ENCODE data around the gene HRC.

Gene HRC

GRCh38 chr19:49109569-49110233, 45.5 kb downstream of the HRC start:
- H3K4me3 ChIP-seq (ENCODE audit: low read length): no peak overlapping the region
- H3K4me2 ChIP-seq (ENCODE audit: low read length): no peak overlapping the region
- H3K9ac ChIP-seq (ENCODE audit: low read length): no peak overlapping the region
- H3K4me1 ChIP-seq (ENCODE audit: low read length): peaks cover 5% of the 10 kb centered on the region
- TF ChIP-seq EZH2phosphoT487 (IDR thresholded peaks at IDR 0.05; ENCODE audit: low read depth) (no peak), CTCF (IDR thresholded peaks at IDR 0.05; ENCODE audit: low read depth, low read length) (no peak)
- no peak overlapping the region for H3K27ac ChIP-seq (ENCODE audit: low read length)
- H3K79me2 ChIP-seq (ENCODE audit: low read length): no peaks in the 10 kb centered on the region
- no peaks in the 10 kb centered on the region for H3K27me3 ChIP-seq (ENCODE audit: low read depth, low read length)
- H4K20me1 ChIP-seq (ENCODE audit: insufficient read depth, low read length): peaks cover 25% of the 10 kb centered on the region
- peaks cover 49% of the 10 kb centered on the region for H3K36me3 ChIP-seq (replicated peaks; ENCODE audit: low read depth, low read length)
- H2AFZ ChIP-seq (ENCODE audit: low read depth, low read length): no peak overlapping the region
- no peaks in the 10 kb centered on the region for H3K9me3 ChIP-seq (ENCODE audit: insufficient read depth, low read length)

- H3K4me2 ChIP-seq (ENCODE audit: low read length): no peak overlapping the region
- no peak overlapping the region for H3K4me3 ChIP-seq (ENCODE audit: low read length)
- peaks cover 28% of the 10 kb centered on the region for H4K20me1 ChIP-seq (ENCODE audit: insufficient read depth, low read length)
- H3K9ac ChIP-seq (ENCODE audit: low read length): no peak overlapping the region
- TF ChIP-seq EZH2phosphoT487 (IDR thresholded peaks at IDR 0.05; ENCODE audit: low read depth) (no peak), CTCF (IDR thresholded peaks at IDR 0.05; ENCODE audit: low read depth, low read length) (no peak)
- H2AFZ ChIP-seq (ENCODE audit: low read depth, low read length): no peak overlapping the region
- peaks cover 5% of the 10 kb centered on the region for H3K4me1 ChIP-seq (ENCODE audit: low read length)
- H3K9me3 ChIP-seq (ENCODE audit: insufficient read depth, low read length): no peaks in the 10 kb centered on the region
- no peak overlapping the region for H3K27ac ChIP-seq (ENCODE audit: low read length)
- no peaks in the 10 kb centered on the region for H3K27me3 ChIP-seq (ENCODE audit: low read depth, low read length)
- peaks cover 55% of the 10 kb centered on the region for H3K36me3 ChIP-seq (replicated peaks; ENCODE audit: low read depth, low read length)
- H3K79me2 ChIP-seq (ENCODE audit: low read length): no peaks in the 10 kb centered on the region
Measured at GRCh38 chr19:49109051-49109450, 46.1 kb downstream of the HRC start.

- Histone ChIP-seq H3K9me3 (ENCODE audit: insufficient read depth, low read length) (no peaks in the 10 kb centered on the region), H3K4me1 (ENCODE audit: low read length) (no peaks in the 10 kb centered on the region), H3K9ac (ENCODE audit: low read length) (no peak overlapping the region), H3K4me2 (ENCODE audit: low read length) (no peak overlapping the region), H3K36me3 (replicated peaks; ENCODE audit: low read depth, low read length) (peaks cover 66% of the 10 kb centered on the region), H3K4me3 (ENCODE audit: low read length) (no peak overlapping the region), H3K27me3 (ENCODE audit: low read depth, low read length) (no peaks in the 10 kb centered on the region), H4K20me1 (ENCODE audit: insufficient read depth, low read length) (peaks cover 31% of the 10 kb centered on the region), H2AFZ (ENCODE audit: low read depth, low read length) (no peak overlapping the region), H3K79me2 (ENCODE audit: low read length) (no peaks in the 10 kb centered on the region), H3K27ac (ENCODE audit: low read length) (no peak overlapping the region)
- TF ChIP-seq EZH2phosphoT487 (IDR thresholded peaks at IDR 0.05; ENCODE audit: low read depth) (no peak), CTCF (IDR thresholded peaks at IDR 0.05; ENCODE audit: low read depth, low read length) (no peak)
Measured at GRCh38 chr19:49107625-49108459, 47.4 kb downstream of the HRC start.

DNA sequence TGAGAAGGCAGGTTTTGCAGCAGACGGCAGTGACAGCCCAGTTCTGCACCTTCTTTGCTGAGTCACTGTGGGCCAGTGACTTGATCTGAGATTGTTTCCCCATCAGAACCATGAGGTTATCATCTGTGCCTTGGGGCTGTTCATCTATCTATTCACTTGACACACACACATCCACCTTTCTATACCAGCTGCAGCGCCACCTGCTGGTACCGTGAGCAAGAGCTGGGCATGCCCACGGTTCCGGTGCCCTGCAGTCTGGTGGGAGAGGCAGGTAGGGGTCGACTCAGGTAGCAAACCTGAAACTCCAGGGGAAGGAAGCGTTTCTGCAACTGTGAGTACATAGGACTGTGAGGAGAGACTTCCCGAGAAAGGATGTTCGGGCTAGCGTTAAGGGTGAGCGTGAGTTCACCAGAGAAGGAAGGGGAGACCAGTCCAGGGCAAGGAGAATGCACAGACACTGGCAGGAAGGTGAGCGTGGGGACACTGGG, 48.5 kb downstream of the HRC start:
- no peaks in the 10 kb centered on the region for H3K27me3 ChIP-seq (ENCODE audit: low read depth, low read length)
- no peak overlapping the region for H3K4me2 ChIP-seq (ENCODE audit: low read length)
- no peaks in the 10 kb centered on the region for H3K9me3 ChIP-seq (ENCODE audit: insufficient read depth, low read length)
- no peak overlapping the region for H3K4me3 ChIP-seq (ENCODE audit: low read length)
- TF ChIP-seq EZH2phosphoT487 (IDR thresholded peaks at IDR 0.05; ENCODE audit: low read depth): no peak
- peak; percentile 92 for TF ChIP-seq CTCF (IDR thresholded peaks at IDR 0.05; ENCODE audit: low read depth, low read length)
- H3K36me3 ChIP-seq (replicated peaks; ENCODE audit: low read depth, low read length): peaks cover 74% of the 10 kb centered on the region
- no peak overlapping the region for H3K9ac ChIP-seq (ENCODE audit: low read length)
- peaks cover 36% of the 10 kb centered on the region for H4K20me1 ChIP-seq (ENCODE audit: insufficient read depth, low read length)
- H3K27ac ChIP-seq (ENCODE audit: low read length): no peak overlapping the region
- no peaks in the 10 kb centered on the region for H3K79me2 ChIP-seq (ENCODE audit: low read length)
- H2AFZ ChIP-seq (ENCODE audit: low read depth, low read length): no peak overlapping the region
- no peaks in the 10 kb centered on the region for H3K4me1 ChIP-seq (ENCODE audit: low read length)

Data from OCI-LY3 (cell line).